Activated CD8-positive, alpha-beta memory T cell treated with anti-CD3 and anti-CD28 coated beads for 36 hours (primary cell): Measurements from ENCODE around the gene KCTD13. TPM values are rescaled to one million over a fixed set of nuclear protein-coding genes. Genes with fewer than 3 reads are reported as not detected.
"Not testable (repeated sequence)": the region's sequence is repeated elsewhere in the genome, so short reads cannot be mapped to it uniquely, and the experiment has no call there.

Source experiments
- CTCF ChIA-PET: fragments of 350-600 bp; sonication (Branson Sonifier 250); formaldehyde crosslinking; loops from one replicate; lab custom pipeline; 2021; ENCODE audit warnings: antibody characterized with exemption; lab: Charles Lee
- POLR2A ChIA-PET: fragments of 350-600 bp; sonication (Branson Sonifier 250); formaldehyde crosslinking; loops from one replicate; lab custom pipeline; 2021; ENCODE audit warnings: antibody characterized with exemption; lab: Charles Lee
- total RNA-seq, 2 experiments: library from RNA; stranded (reverse); gene quantifications; one replicate each; pipeline ENCODE4 v1.2.3, GENCODE V29; 2021

The KCTD13 gene
- total RNA-seq, 2 experiments from 2014 or later: 38.1 to 39.5 TPM

- ChIA-PET CTCF (no interaction called here), POLR2A (interaction anchor here (0.6 kb wide), 1 partner anchor 33 kb away, joined by 5 read pairs; the partner anchor contains the start of gene KCTD13)
Observed at GRCh38 chr16:29959293-29959692, 33.3 kb upstream of the KCTD13 start.

GRCh38 chr16:29958756-29959155 is 32.7 kb upstream of the KCTD13 start:
- ChIA-PET CTCF (no interaction called here), POLR2A (no interaction called here)

GRCh38 chr16:29951625-29952365 is 25.8 kb upstream of the KCTD13 start:
- POLR2A ChIA-PET: interaction anchor here (0.6 kb wide), 1 partner anchor 178 kb away, joined by 3 read pairs; no protein-coding TSS in a partner anchor
- CTCF ChIA-PET: no interaction called here

- ChIA-PET POLR2A (no interaction called here), CTCF (no interaction called here)
Observed at GRCh38 chr16:29950806-29951461, 24.9 kb upstream of the KCTD13 start.

GRCh38 chr16:29947897-29948296 is 21.9 kb upstream of the KCTD13 start:
- POLR2A ChIA-PET: no interaction called here
- CTCF ChIA-PET: no interaction called here

- ChIA-PET CTCF (no interaction called here), POLR2A (no interaction called here)
Observed at GRCh38 chr16:29943846-29944799, 18.1 kb upstream of the KCTD13 start.

GRCh38 chr16:29940656-29941055 is 14.6 kb upstream of the KCTD13 start:
- ChIA-PET CTCF (no interaction called here), POLR2A (no interaction called here)

- CTCF ChIA-PET: interaction anchor here (0.7 to 1.6 kb wide), 3 partner anchors 15 to 115 kb away, joined by 3 read pairs; no protein-coding TSS in a partner anchor
- POLR2A ChIA-PET: not testable (repeated sequence)
Observed at GRCh38 chr16:29931750-29932149, 5.7 kb upstream of the KCTD13 start.

- CTCF ChIA-PET: interaction anchor here (0.6 to 1.7 kb wide), 4 partner anchors 11 to 1036 kb away, joined by 3 to 5 read pairs (median 3); partner anchors contain the start of gene CDIPT
- POLR2A ChIA-PET: interaction anchor here (0.8 to 2.4 kb wide), 5 partner anchors 46 to 226 kb away, joined by 3 to 17 read pairs (median 4); partner anchors contain the start of genes HIRIP3, INO80E and TAOK2
Observed at GRCh38 chr16:29927070-29927905, 1.3 kb upstream of the KCTD13 start.

- CTCF ChIA-PET: interaction anchor here (0.6 to 1.7 kb wide), 4 partner anchors 10 to 187 kb away, joined by 3 to 5 read pairs (median 3); partner anchors contain the start of gene CDIPT
- POLR2A ChIA-PET: interaction anchor here (0.6 to 2.4 kb wide), 8 partner anchors 27 to 264 kb away, joined by 3 to 17 read pairs (median 4); partner anchors contain the start of genes ASPHD1, HIRIP3, INO80E and SEZ6L2
Observed at GRCh38 chr16:29926711-29927052, 656 bp upstream of the KCTD13 start.

GRCh38 chr16:29925105-29925756 is 795 bp downstream of the KCTD13 start:
- POLR2A ChIA-PET: interaction anchor here (0.5 to 2.4 kb wide), 9 partner anchors 16 to 543 kb away, joined by 3 to 17 read pairs (median 4); partner anchors contain the start of genes ASPHD1, SEZ6L2, TAOK2 and TMEM219

GRCh38 chr16:29922986-29923501 is 3.0 kb downstream of the KCTD13 start:
- POLR2A ChIA-PET: interaction anchor here (0.6 to 0.7 kb wide), 3 partner anchors 23 to 173 kb away, joined by 3 to 6 read pairs (median 3); partner anchors contain the start of gene ASPHD1

More at GRCh38 chr16:29925105-29925756, 795 bp downstream of the KCTD13 start:
- CTCF ChIA-PET: interaction anchor here (0.6 to 1.7 kb wide), 6 partner anchors 9 to 85 kb away, joined by 3 to 5 read pairs (median 4); partner anchors contain the start of gene DOC2A

GRCh38 chr16:29922326-29922725 is 3.7 kb downstream of the KCTD13 start:
- ChIA-PET POLR2A (interaction anchor here (0.6 kb wide), 1 partner anchor 69 kb away, joined by 6 read pairs; no protein-coding TSS in a partner anchor), CTCF (no interaction called here)

More at GRCh38 chr16:29922986-29923501, 3.0 kb downstream of the KCTD13 start:
- CTCF ChIA-PET: no interaction called here

- CTCF ChIA-PET: interaction anchor here (1.0 to 1.2 kb wide), 2 partner anchors 58 to 220 kb away, joined by 3 read pairs; partner anchors contain the start of gene CDIPT
- POLR2A ChIA-PET: interaction anchor here (0.6 kb wide), 1 partner anchor 17 kb away, joined by 4 read pairs; no protein-coding TSS in a partner anchor
Observed at GRCh38 chr16:29921034-29921385, 5.0 kb downstream of the KCTD13 start.

- CTCF ChIA-PET: interaction anchor here (1.2 kb wide), 1 partner anchor 220 kb away, joined by 3 read pairs; no protein-coding TSS in a partner anchor
Observed at GRCh38 chr16:29920288-29921033, 5.6 kb downstream of the KCTD13 start.

GRCh38 chr16:29916979-29917378 is 9.0 kb downstream of the KCTD13 start:
- POLR2A ChIA-PET: no interaction called here

More at GRCh38 chr16:29920288-29921033, 5.6 kb downstream of the KCTD13 start:
- POLR2A ChIA-PET: interaction anchor here (0.6 kb wide), 1 partner anchor 17 kb away, joined by 4 read pairs; no protein-coding TSS in a partner anchor

More at GRCh38 chr16:29916979-29917378, 9.0 kb downstream of the KCTD13 start:
- CTCF ChIA-PET: interaction anchor here (0.9 to 1.5 kb wide), 2 partner anchors 9 to 126 kb away, joined by 3 to 5 read pairs; partner anchors contain the start of genes KCTD13 and KIF22
